Smooth muscle cell (in vitro differentiated cells): ENCODE measurements around the gene TTC31. TPM values are rescaled to one million over a fixed set of nuclear protein-coding genes. Genes with fewer than 3 reads are reported as not detected.

Experiments used
- DNase-seq: peaks from one replicate; lab custom pipeline; 2025; ENCODE audit not compliant: unreplicated experiment; lab: John Stamatoyannopoulos, UW
- H2AFZ ChIP-seq: fragments of 200-600 bp; sonication (generic); 2 replicates; pipeline ENCODE4 v1.6.0; 2016; ENCODE audit warnings: antibody characterized with exemption, low read depth, mild to moderate bottlenecking
- H3F3A ChIP-seq: fragments of 200-600 bp; sonication (generic); 2 replicates; pipeline ENCODE4 v1.6.0; 2017; ENCODE audit warnings: antibody characterized with exemption, low read depth
- H3K27ac ChIP-seq: fragments of 200-600 bp; sonication (generic); 2 replicates; pipeline ENCODE4 v1.5.1; 2016; ENCODE audit warnings: low read depth, mild to moderate bottlenecking
- H3K27me3 ChIP-seq: fragments of 200-600 bp; sonication (generic); 2 replicates; pipeline ENCODE4 v1.6.1; 2016; ENCODE audit warnings: low read depth, mild to moderate bottlenecking
- H3K36me3 ChIP-seq: fragments of 200-600 bp; sonication (generic); 2 replicates; pipeline ENCODE4 v1.5.1; 2016; ENCODE audit warnings: low read depth
- H3K4me1 ChIP-seq: fragments of 200-600 bp; sonication (generic); 2 replicates; pipeline ENCODE4 v1.5.1; 2016; ENCODE audit warnings: low read depth
- H3K4me2 ChIP-seq: fragments of 200-600 bp; sonication (generic); 2 replicates; pipeline ENCODE4 v1.6.0; 2016; ENCODE audit warnings: mild to moderate bottlenecking
- H3K4me3 ChIP-seq: fragments of 200-600 bp; sonication (generic); 2 replicates; pipeline ENCODE4 v1.5.1; 2016; ENCODE audit warnings: mild to moderate bottlenecking
- H3K79me2 ChIP-seq: fragments of 200-600 bp; sonication (generic); 2 replicates; pipeline ENCODE4 v1.6.0; 2016; ENCODE audit warnings: low read depth, mild to moderate bottlenecking
- H3K9ac ChIP-seq: fragments of 200-600 bp; sonication (generic); 2 replicates; pipeline ENCODE4 v1.6.0; 2016; ENCODE audit warnings: low read depth
- H3K9me3 ChIP-seq: fragments of 200-600 bp; sonication (generic); replicated peaks from 2 replicates; pipeline ENCODE4 v1.5.1; 2016; ENCODE audit warnings: low read depth
- H4K20me1 ChIP-seq: fragments of 200-600 bp; sonication (generic); 2 replicates; pipeline ENCODE4 v1.6.0; 2016; ENCODE audit warnings: low read depth
- WGBS: methylation state at CpG from one replicate; pipeline ENCODE4 v1.1.7; 2016; ENCODE audit warnings: low lambda C conversion rate; 5-methylcytosine and 5-hydroxymethylcytosine counted together
- polyA plus RNA-seq: library from polyadenylated mRNA; unstranded; fragments of >200 nt; fragmentation: Nextera tagmentation; extraction: Ambion mirVana; gene quantifications from 2 replicates; pipeline ENCODE4 v1.2.1, GENCODE V29; 2016
- total RNA-seq: library from RNA; depleted of rRNA; stranded (reverse); fragments of >200 nt; gene quantifications from 2 replicates; pipeline ENCODE4 v1.2.3, GENCODE V29; 2014
- TF ChIP-seq, protein P1 (sequence below): fragments of 200-600 bp; sonication (generic); IDR thresholded peaks from 2 replicates; pipeline ENCODE4 v1.5.1; 2017; ENCODE audit warnings: borderline replicate concordance, mild to moderate bottlenecking, antibody characterized with exemption; ENCODE audit not compliant: insufficient read depth, poor library complexity, severe bottlenecking

The TTC31 gene
- total and polyA plus RNA-seq, 2 experiments from 2014 or later = 17.3 to 23.3 TPM

GRCh38 chr2:74444498-74445318 lies 38.2 kb upstream of the TTC31 start:
- no peak overlapping the region for H3K4me3 ChIP-seq
- no peaks in the 10 kb centered on the region for H3K9me3 ChIP-seq
- no peak for DNase-seq
- H3K36me3 ChIP-seq = no peaks in the 10 kb centered on the region
- H3K9ac ChIP-seq = no peak overlapping the region
- 28% methylated on average over 5 of the region's 5 CpGs for WGBS
- no peaks in the 10 kb centered on the region for H3K27me3 ChIP-seq
- peaks cover 1% of the 10 kb centered on the region for H3K4me1 ChIP-seq
- peaks cover 15% of the 10 kb centered on the region for H3F3A ChIP-seq
- TF ChIP-seq, protein P1, sequence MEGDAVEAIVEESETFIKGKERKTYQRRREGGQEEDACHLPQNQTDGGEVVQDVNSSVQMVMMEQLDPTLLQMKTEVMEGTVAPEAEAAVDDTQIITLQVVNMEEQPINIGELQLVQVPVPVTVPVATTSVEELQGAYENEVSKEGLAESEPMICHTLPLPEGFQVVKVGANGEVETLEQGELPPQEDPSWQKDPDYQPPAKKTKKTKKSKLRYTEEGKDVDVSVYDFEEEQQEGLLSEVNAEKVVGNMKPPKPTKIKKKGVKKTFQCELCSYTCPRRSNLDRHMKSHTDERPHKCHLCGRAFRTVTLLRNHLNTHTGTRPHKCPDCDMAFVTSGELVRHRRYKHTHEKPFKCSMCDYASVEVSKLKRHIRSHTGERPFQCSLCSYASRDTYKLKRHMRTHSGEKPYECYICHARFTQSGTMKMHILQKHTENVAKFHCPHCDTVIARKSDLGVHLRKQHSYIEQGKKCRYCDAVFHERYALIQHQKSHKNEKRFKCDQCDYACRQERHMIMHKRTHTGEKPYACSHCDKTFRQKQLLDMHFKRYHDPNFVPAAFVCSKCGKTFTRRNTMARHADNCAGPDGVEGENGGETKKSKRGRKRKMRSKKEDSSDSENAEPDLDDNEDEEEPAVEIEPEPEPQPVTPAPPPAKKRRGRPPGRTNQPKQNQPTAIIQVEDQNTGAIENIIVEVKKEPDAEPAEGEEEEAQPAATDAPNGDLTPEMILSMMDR = no peak
- H2AFZ ChIP-seq = no peak overlapping the region
- peak overlapping the region; percentile 37 for H3K4me2 ChIP-seq
- H3K27ac ChIP-seq = peak overlapping the region; percentile 63
- peaks cover under 1% of the 10 kb centered on the region for H4K20me1 ChIP-seq
- H3K79me2 ChIP-seq = peaks cover 8% of the 10 kb centered on the region

DNA sequence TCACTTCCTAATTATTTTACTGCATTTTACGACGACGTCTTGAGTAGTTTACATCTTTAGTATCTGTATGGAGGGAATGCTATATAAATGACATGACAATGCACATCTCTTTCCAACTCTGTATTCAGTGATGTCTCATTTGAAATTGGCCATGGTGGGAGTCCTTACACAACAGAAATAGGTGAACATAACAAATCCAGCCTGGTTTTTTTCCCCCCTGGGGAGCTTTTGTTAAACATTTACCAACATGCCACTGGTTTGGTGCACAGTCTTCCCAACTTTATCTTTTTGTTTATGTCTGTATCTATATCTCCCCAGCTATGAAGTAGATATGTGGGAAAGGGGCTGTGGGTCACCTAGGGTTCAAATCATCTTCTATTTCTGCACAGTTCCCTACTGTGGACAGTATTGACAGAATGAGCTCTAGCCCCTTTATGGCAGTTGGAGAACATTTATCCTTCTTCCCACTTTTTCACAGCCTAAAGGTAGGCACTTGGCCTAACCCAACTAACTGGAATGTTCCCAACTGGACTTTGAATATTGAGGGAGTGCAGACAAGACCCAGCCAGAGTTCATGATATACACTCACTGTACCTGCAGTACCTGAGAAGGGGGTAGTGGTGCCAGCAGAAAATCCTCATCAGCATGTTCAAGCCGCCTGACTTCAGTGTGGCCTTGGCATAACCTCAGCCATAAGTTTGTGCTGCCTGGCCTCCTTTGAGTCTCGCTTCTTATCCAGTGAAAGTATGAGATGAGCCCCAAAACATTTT lies 35.5 kb upstream of the TTC31 start:
- H3K4me2 ChIP-seq = no peak overlapping the region
- TF ChIP-seq, protein P1 = no peak
- DNase-seq = no peak
- H3K79me2 ChIP-seq = no peaks in the 10 kb centered on the region
- WGBS = 95% methylated on average over 5 of the region's 5 CpGs
- H3K27me3 ChIP-seq = no peaks in the 10 kb centered on the region
- no peak overlapping the region for H3K9ac ChIP-seq
- H3K9me3 ChIP-seq = no peaks in the 10 kb centered on the region
- H3K4me1 ChIP-seq = no peaks in the 10 kb centered on the region
- no peak overlapping the region for H3K27ac ChIP-seq
- no peaks in the 10 kb centered on the region for H4K20me1 ChIP-seq
- peaks cover 5% of the 10 kb centered on the region for H3F3A ChIP-seq
- no peak overlapping the region for H2AFZ ChIP-seq
- H3K4me3 ChIP-seq = no peak overlapping the region
- H3K36me3 ChIP-seq = no peaks in the 10 kb centered on the region

- no peaks in the 10 kb centered on the region for H3K4me1 ChIP-seq
- H3K79me2 ChIP-seq = no peaks in the 10 kb centered on the region
- H3F3A ChIP-seq = peaks cover 8% of the 10 kb centered on the region
- TF ChIP-seq, protein P1 = no peak
- 79% methylated on average over 2 of the region's 2 CpGs for WGBS
- no peak for DNase-seq
- no peaks in the 10 kb centered on the region for H3K9me3 ChIP-seq
- no peak overlapping the region for H3K4me3 ChIP-seq
- H3K27ac ChIP-seq = no peak overlapping the region
- H3K36me3 ChIP-seq = no peaks in the 10 kb centered on the region
- no peak overlapping the region for H3K4me2 ChIP-seq
- H2AFZ ChIP-seq = no peak overlapping the region
- H4K20me1 ChIP-seq = no peaks in the 10 kb centered on the region
- H3K9ac ChIP-seq = no peak overlapping the region
- no peaks in the 10 kb centered on the region for H3K27me3 ChIP-seq
Measured at GRCh38 chr2:74448771-74449170, 34.1 kb upstream of the TTC31 start.
